Choroid plexus epithelial cell (primary cell): ENCODE measurements around the gene LRRC53.

Source experiments
- DNase-seq: peaks from one replicate; pipeline ENCODE4 v3.0.0-alpha.2; 2010; ENCODE audit warnings: low read depth
- H3K4me3 ChIP-seq: 2 replicates; pipeline ENCODE4 v1.5.1; 2011; ENCODE audit warnings: low read depth, mild to moderate bottlenecking, control low read depth, low read length, moderate library complexity
- TF ChIP-seq, protein P1 (sequence below): conservative IDR thresholded peaks from 2 replicates; pipeline ENCODE4 v1.5.1; 2011; ENCODE audit warnings: low read depth, mild to moderate bottlenecking, control low read depth, inconsistent platforms, low read length, moderate library complexity

Gene LRRC53, protein sequence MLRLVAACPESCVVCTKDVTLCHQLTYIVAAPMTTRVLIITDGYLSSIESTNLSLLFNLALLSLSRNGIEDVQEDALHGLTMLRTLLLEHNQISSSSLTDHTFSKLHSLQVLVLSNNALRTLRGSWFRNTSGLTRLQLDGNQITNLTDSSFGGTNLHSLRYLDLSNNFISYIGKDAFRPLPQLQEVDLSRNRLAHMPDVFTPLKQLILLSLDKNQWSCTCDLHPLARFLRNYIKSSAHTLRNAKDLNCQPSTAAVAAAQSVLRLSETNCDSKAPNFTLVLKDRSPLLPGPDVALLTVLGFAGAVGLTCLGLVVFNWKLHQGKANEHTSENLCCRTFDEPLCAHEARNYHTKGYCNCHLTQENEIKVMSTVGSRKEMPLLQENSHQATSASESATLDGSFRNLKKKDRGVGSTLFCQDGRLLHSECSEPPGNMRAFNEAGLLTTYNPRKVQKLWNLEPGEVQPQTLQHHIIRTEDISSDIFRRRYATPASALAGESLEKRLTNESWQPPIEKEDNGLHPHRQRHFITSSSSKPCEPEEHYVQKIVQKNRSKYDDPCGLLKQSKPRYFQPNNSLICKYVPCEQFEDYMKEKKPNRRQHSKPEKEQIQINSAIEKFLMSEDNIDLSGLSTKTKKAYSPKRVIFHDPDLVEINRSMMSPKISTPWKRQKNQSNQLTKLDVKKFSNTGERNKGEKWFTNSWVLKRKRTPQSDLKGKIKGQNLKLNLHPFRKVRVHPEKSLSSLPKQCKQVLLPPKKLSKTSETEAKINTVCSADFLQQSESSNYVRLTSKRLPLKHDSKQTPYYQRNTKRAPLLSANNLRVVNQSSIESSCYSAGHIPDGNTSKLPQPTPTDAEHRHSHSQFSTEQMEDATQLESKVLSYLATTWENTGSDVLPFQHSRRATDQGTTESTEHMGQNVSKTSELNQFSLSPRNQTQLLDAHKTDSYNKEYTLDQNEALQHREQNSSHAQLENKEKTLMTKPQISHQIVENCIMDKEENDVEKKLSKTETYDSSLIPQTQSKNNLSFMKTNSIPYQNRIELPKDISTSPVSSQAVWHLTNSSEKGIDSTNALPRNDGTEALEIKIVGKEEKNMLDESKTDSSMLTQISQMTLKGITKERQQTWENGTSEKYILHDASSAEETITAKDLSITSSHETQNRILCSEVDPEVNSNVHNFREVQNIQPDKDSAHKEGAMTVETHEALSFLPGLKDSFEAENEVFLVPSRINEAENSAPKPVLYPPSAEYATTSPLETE

DNA sequence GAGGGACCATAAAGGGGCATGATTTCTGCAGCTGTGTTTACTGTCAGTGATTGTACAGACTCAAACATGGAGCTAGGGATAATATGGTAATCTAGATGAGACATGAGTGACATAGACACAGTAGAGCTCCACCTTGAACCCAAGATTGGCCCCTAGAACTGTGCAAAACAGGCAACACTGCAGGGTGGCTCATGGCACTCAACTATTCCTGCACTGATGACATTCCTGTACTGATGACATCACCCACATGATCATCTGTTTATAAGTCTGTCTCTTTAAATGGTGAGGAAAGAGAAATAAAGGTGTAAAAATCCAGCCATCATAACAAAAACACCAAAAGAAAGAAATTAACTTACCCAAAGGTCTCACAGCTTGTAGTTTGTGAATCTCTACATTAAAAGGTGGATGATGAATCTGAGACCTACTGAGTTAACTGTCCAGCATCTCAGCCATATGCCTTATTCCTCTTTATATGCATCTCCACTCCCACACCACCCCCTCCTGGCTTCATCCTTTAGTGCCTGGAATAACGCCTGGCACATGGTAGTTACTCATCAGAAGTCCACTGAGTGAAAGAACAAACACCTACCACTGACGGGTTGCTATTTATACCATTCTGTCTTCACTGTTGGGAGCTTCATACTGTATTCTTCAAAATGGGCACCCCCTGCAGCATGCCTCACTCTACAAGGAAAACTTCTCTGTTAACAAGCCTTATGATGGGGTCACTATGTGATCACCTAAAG, at the start of gene LRRC53:
Gene LRRC53, minus strand, starts transcription at position 442 of the 746 bp plus-strand sequence. CDS start 29,262 bp downstream, outside the sequence.
- no peak within 1 kb of the TSS for H3K4me3 ChIP-seq
- TF ChIP-seq, protein P1, sequence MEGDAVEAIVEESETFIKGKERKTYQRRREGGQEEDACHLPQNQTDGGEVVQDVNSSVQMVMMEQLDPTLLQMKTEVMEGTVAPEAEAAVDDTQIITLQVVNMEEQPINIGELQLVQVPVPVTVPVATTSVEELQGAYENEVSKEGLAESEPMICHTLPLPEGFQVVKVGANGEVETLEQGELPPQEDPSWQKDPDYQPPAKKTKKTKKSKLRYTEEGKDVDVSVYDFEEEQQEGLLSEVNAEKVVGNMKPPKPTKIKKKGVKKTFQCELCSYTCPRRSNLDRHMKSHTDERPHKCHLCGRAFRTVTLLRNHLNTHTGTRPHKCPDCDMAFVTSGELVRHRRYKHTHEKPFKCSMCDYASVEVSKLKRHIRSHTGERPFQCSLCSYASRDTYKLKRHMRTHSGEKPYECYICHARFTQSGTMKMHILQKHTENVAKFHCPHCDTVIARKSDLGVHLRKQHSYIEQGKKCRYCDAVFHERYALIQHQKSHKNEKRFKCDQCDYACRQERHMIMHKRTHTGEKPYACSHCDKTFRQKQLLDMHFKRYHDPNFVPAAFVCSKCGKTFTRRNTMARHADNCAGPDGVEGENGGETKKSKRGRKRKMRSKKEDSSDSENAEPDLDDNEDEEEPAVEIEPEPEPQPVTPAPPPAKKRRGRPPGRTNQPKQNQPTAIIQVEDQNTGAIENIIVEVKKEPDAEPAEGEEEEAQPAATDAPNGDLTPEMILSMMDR = no peak
- no peak for DNase-seq

DNA sequence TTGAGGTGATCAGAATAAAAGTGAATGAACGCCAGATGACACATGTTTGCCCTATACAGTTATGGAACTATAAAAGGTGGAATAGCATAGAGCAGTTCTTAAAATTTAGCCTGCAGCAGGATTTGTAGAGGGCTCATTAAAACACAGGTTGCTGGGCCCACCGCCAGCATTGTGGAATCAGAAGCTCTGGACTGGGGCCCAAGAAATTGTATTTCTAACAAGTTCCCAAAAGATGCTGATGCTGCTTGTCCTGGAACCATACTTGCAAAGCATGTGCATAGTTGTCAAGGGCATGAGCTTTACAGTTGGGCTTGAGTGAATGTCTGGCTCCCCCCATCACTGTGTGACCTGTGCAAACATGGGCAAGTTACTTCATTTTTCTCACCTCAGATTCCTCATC, 37.5 kb upstream of the LRRC53 start:
- TF ChIP-seq, protein P1 = no peak
- no peak for DNase-seq
- H3K4me3 ChIP-seq = no peak overlapping the region

DNA sequence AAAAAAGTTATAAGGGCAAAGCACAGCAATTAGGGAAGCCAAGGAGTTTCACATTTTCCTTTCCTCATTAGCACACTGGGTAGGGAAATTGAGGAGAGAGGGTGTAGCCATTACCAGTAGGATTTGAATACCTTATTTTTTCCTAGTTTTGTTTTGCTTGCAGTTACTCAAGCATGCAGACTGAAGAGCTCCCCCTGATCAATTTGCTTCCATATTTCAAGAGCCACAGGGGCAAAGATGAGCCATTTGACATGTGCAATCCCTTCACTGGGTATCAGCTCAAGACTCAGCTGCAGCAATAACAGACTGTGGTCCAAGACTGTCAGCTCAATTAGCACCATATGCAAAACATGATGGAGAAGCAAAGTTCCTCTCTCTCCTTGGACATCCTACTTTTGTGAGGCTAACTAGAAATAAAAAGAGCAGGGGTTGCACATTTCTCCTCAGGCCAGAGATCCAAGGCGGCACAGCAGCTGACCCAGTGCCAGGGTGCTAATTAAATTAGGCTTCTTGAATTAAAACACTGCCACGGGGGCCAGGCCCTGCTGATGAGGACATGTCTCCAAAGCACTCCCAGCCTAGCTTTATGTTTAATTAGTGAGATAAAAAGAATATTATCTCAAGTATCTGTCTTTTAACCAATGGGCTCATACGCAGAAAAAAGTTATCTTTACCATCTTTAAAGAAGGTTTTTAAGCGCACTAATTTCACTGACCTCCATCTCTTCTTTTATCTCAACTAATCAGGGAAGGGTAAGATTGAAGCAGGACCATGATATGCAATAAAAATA, 36.7 kb upstream of the LRRC53 start:
- no peak for DNase-seq
- TF ChIP-seq, protein P1 = no peak
- H3K4me3 ChIP-seq = no peak overlapping the region

DNA sequence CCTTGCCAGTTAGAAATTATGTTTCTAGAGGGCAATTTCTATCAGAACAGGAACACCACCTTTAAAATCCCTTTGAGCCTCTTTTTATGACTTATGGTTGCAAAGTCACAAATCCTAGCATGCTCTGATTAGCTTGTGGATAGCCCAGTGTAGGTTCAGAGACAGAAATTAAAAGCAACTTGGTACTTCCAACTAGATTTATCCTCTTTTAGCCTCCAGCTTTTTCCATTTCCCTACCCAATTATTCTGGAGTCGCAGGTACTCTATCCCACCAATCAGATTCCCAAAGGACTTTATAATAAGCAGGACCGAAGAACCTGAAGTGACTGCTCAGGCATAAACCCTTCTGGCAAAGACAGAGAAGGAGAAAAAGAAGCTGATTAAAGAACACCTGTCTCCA, 33.4 kb upstream of the LRRC53 start:
- TF ChIP-seq, protein P1 = no peak
- no peak overlapping the region for H3K4me3 ChIP-seq
- DNase-seq = no peak

DNA sequence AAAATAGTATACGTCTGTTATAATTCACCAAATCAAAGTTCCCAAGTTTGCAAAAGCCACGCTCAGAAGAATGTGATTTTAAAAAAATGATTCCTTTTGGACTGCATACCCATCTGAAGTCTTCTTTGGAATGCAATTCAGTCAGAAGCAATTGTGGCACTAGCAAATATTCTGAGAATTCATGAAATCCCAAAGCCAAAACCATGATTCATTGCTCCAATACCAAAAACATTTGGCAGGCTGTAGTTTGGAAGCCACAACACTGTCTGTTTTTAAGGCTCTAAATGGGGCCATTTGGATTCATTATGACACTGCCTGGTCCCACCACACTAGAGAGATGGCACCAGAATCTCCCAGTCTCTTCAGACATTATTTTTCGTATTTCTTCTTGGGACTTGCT, 21.8 kb upstream of the LRRC53 start:
- TF ChIP-seq, protein P1 = no peak
- peak; percentile 1 for DNase-seq

More for the DNA sequence above, 21.8 kb upstream of the LRRC53 start:
- no peak overlapping the region for H3K4me3 ChIP-seq
